Measurements from ENCODE around the gene APOL1. TPM values are rescaled to one million over a fixed set of nuclear protein-coding genes. Genes with fewer than 3 reads are reported as not detected.

Gene APOL1
- polyA plus RNA-seq, 1 donor from 2014 or later, result not detected

GRCh38 chr22:36305813-36306212 is 52.9 kb downstream of the APOL1 start:
- H3K4me2 ChIP-seq (ENCODE audit: low read length), result no peak overlapping the region
- no peaks in the 10 kb centered on the region for H3K9me2 ChIP-seq (ENCODE audit: insufficient read depth, low read length)
- TF ChIP-seq EP300 (conservative IDR thresholded peaks at IDR 0.05; ENCODE audit: poor library complexity, severe bottlenecking), result no peak
- no peaks in the 10 kb centered on the region for H3K9me3 ChIP-seq (ENCODE audit: low read length)
- H3K79me2 ChIP-seq (replicated peaks; ENCODE audit: insufficient read depth, low read length), result no peaks in the 10 kb centered on the region
- H3F3A ChIP-seq (ENCODE audit: insufficient read depth, low read length, poor library complexity, severe bottlenecking), result no peaks in the 10 kb centered on the region
- H4K20me1 ChIP-seq (ENCODE audit: insufficient read depth), result no peaks in the 10 kb centered on the region
- no peak overlapping the region for H3K4me3 ChIP-seq (ENCODE audit: low read length)
- H3K27me3 ChIP-seq (ENCODE audit: insufficient read depth, low read depth, low read length), result no peaks in the 10 kb centered on the region
- no peaks in the 10 kb centered on the region for H3K36me3 ChIP-seq (ENCODE audit: insufficient read depth, low read length)
- H3K9ac ChIP-seq (ENCODE audit: low read length), result no peak overlapping the region
- no peak overlapping the region for H2AFZ ChIP-seq (ENCODE audit: low read depth, low read length)
- H3K27ac ChIP-seq (ENCODE audit: low read length), result no peak overlapping the region

- Histone ChIP-seq H4K20me1 (ENCODE audit: insufficient read depth) (no peaks in the 10 kb centered on the region), H3K79me2 (replicated peaks; ENCODE audit: insufficient read depth, low read length) (no peaks in the 10 kb centered on the region)
Measured at GRCh38 chr22:36306227-36306626, 53.3 kb downstream of the APOL1 start.

GRCh38 chr22:36308880-36309279 is 55.9 kb downstream of the APOL1 start:
- no peaks in the 10 kb centered on the region for H3K36me3 ChIP-seq (ENCODE audit: insufficient read depth, low read length)
- H3K79me2 ChIP-seq (replicated peaks; ENCODE audit: insufficient read depth, low read length), result no peaks in the 10 kb centered on the region
- H3K9ac ChIP-seq (ENCODE audit: low read length), result no peak overlapping the region
- H3K27me3 ChIP-seq (ENCODE audit: insufficient read depth, low read depth, low read length), result no peaks in the 10 kb centered on the region
- no peaks in the 10 kb centered on the region for H3F3A ChIP-seq (ENCODE audit: insufficient read depth, low read length, poor library complexity, severe bottlenecking)
- H2AFZ ChIP-seq (ENCODE audit: low read depth, low read length), result no peak overlapping the region
- H3K9me2 ChIP-seq (ENCODE audit: insufficient read depth, low read length), result no peaks in the 10 kb centered on the region
- no peak overlapping the region for H3K4me3 ChIP-seq (ENCODE audit: low read length)
- H3K9me3 ChIP-seq (ENCODE audit: low read length), result no peaks in the 10 kb centered on the region
- TF ChIP-seq SMC3 (conservative IDR thresholded peaks at IDR 0.05; ENCODE audit: poor library complexity), result no peak
- TF ChIP-seq REST (IDR thresholded peaks at IDR 0.05; ENCODE audit: borderline replicate concordance), result no peak
- no peak for TF ChIP-seq MXI1 (conservative IDR thresholded peaks at IDR 0.05; ENCODE audit: poor library complexity, severe bottlenecking)
- TF ChIP-seq CTCF (IDR thresholded peaks at IDR 0.05; ENCODE audit: poor library complexity, severe bottlenecking), result no peak
- no peak for TF ChIP-seq POLR2AphosphoS5 (IDR thresholded peaks at IDR 0.05)
- TF ChIP-seq EP300 (conservative IDR thresholded peaks at IDR 0.05; ENCODE audit: poor library complexity, severe bottlenecking), result no peak
- TF ChIP-seq EZH2 (IDR thresholded peaks at IDR 0.05; ENCODE audit: borderline replicate concordance, insufficient read depth, low read length, poor library complexity, severe bottlenecking), result no peak
- TF ChIP-seq RAD21 (conservative IDR thresholded peaks at IDR 0.05), result no peak
- TF ChIP-seq TAF1 (IDR thresholded peaks at IDR 0.05; ENCODE audit: low read depth), result no peak
- H3K27ac ChIP-seq (ENCODE audit: low read length), result no peak overlapping the region
- H4K20me1 ChIP-seq (ENCODE audit: insufficient read depth), result no peaks in the 10 kb centered on the region
- no peak overlapping the region for H3K4me2 ChIP-seq (ENCODE audit: low read length)

More at GRCh38 chr22:36306227-36306626, 53.3 kb downstream of the APOL1 start:
- no peak overlapping the region for H3K9ac ChIP-seq (ENCODE audit: low read length)
- no peaks in the 10 kb centered on the region for H3K9me2 ChIP-seq (ENCODE audit: insufficient read depth, low read length)
- no peaks in the 10 kb centered on the region for H3K36me3 ChIP-seq (ENCODE audit: insufficient read depth, low read length)
- H3K27ac ChIP-seq (ENCODE audit: low read length), result no peak overlapping the region
- H3K27me3 ChIP-seq (ENCODE audit: insufficient read depth, low read depth, low read length), result no peaks in the 10 kb centered on the region
- no peaks in the 10 kb centered on the region for H3K9me3 ChIP-seq (ENCODE audit: low read length)
- H2AFZ ChIP-seq (ENCODE audit: low read depth, low read length), result no peak overlapping the region
- H3K4me3 ChIP-seq (ENCODE audit: low read length), result no peak overlapping the region
- no peak for TF ChIP-seq MXI1 (conservative IDR thresholded peaks at IDR 0.05; ENCODE audit: poor library complexity, severe bottlenecking)
- no peak for TF ChIP-seq SMC3 (conservative IDR thresholded peaks at IDR 0.05; ENCODE audit: poor library complexity)
- H3F3A ChIP-seq (ENCODE audit: insufficient read depth, low read length, poor library complexity, severe bottlenecking), result no peaks in the 10 kb centered on the region
- no peak overlapping the region for H3K4me2 ChIP-seq (ENCODE audit: low read length)
